Activated CD8-positive, alpha-beta T cell treated with anti-CD3 and anti-CD28 coated beads for 36 hours (primary cell): Measurements from ENCODE around the gene TNK2. TPM values are rescaled to one million over a fixed set of nuclear protein-coding genes. Genes with fewer than 3 reads are reported as not detected.
"Not testable (repeated sequence)": the region's sequence is repeated elsewhere in the genome, so short reads cannot be mapped to it uniquely, and the experiment has no call there.

Source experiments
- ATAC-seq: fragments of 200-7000 bp; cut with Tn5 transposase; one replicate; pipeline ENCODE4 v1.10.0; 2021; ENCODE audit warnings: mild to moderate bottlenecking, moderate library complexity
- CTCF ChIA-PET: fragments of 350-600 bp; sonication (Branson Sonifier 250); formaldehyde crosslinking; loops from one replicate; lab custom pipeline; 2021; ENCODE audit warnings: antibody characterized with exemption; lab: Charles Lee
- POLR2A ChIA-PET: fragments of 350-600 bp; sonication (Branson Sonifier 250); formaldehyde crosslinking; loops from one replicate; lab custom pipeline; 2021; ENCODE audit warnings: antibody characterized with exemption; lab: Charles Lee
- DNase-seq: peaks from one replicate; pipeline ENCODE4 v3.0.0-alpha.2; 2020
- H3K27ac Mint-ChIP-seq: one replicate; pipeline ENCODE4 v1.8.0; 2021; ENCODE audit warnings: mild to moderate bottlenecking, mixed read lengths
- H3K27me3 Mint-ChIP-seq: one replicate; pipeline ENCODE4 v1.8.0; 2021; ENCODE audit warnings: mixed read lengths
- H3K36me3 Mint-ChIP-seq: one replicate; pipeline ENCODE4 v1.8.0; 2021; ENCODE audit warnings: low read depth, mixed read lengths
- H3K4me1 Mint-ChIP-seq: one replicate; pipeline ENCODE4 v1.8.0; 2021; ENCODE audit warnings: low read depth, mixed read lengths
- H3K4me3 Mint-ChIP-seq: one replicate; pipeline ENCODE4 v1.8.0; 2021; ENCODE audit warnings: mild to moderate bottlenecking, moderate library complexity, mixed read lengths
- H3K9me3 Mint-ChIP-seq: one replicate; pipeline ENCODE4 v1.8.0; 2021; ENCODE audit warnings: mixed read lengths
- intact Hi-C: fragments of 100-400 bp; cut with micrococcal nuclease; formaldehyde crosslinking; loops from one replicate; pipeline ENCODE4 v1.10.0; 2022
- total RNA-seq, 2 experiments: library from RNA; stranded (reverse); gene quantifications; one replicate each; pipeline ENCODE4 v1.2.3, GENCODE V29; 2021
- TF ChIP-seq, protein P1 (sequence below): fragments of 200-600 bp; IDR thresholded peaks from one replicate; pipeline ENCODE4 v1.8.0; 2022; ENCODE audit warnings: antibody characterized with exemption, mild to moderate bottlenecking

TNK2 gene
- total RNA-seq, 2 experiments from 2014 or later = 41.9 to 43.0 TPM

GRCh38 chr3:195903950-195904290 lies 4.4 kb downstream of the TNK2 start:
- ChIA-PET POLR2A (no interaction called here), CTCF (interaction anchor here (3.6 to 5.0 kb wide), 2 partner anchors 10 to 12 kb away, joined by 17 to 23 read pairs; no protein-coding TSS in a partner anchor)
- Mint-ChIP-seq H3K9me3 (no peaks in the 10 kb centered on the region), H3K36me3 (peaks cover 11% of the 10 kb centered on the region), H3K27ac (no peak overlapping the region), H3K27me3 (no peaks in the 10 kb centered on the region), H3K4me3 (no peak overlapping the region), H3K4me1 (peaks cover 74% of the 10 kb centered on the region)
- intact Hi-C loops = no loop called here
- TF ChIP-seq, protein P1, sequence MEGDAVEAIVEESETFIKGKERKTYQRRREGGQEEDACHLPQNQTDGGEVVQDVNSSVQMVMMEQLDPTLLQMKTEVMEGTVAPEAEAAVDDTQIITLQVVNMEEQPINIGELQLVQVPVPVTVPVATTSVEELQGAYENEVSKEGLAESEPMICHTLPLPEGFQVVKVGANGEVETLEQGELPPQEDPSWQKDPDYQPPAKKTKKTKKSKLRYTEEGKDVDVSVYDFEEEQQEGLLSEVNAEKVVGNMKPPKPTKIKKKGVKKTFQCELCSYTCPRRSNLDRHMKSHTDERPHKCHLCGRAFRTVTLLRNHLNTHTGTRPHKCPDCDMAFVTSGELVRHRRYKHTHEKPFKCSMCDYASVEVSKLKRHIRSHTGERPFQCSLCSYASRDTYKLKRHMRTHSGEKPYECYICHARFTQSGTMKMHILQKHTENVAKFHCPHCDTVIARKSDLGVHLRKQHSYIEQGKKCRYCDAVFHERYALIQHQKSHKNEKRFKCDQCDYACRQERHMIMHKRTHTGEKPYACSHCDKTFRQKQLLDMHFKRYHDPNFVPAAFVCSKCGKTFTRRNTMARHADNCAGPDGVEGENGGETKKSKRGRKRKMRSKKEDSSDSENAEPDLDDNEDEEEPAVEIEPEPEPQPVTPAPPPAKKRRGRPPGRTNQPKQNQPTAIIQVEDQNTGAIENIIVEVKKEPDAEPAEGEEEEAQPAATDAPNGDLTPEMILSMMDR = no peak
- no peak for DNase-seq
- no peak for ATAC-seq

DNA sequence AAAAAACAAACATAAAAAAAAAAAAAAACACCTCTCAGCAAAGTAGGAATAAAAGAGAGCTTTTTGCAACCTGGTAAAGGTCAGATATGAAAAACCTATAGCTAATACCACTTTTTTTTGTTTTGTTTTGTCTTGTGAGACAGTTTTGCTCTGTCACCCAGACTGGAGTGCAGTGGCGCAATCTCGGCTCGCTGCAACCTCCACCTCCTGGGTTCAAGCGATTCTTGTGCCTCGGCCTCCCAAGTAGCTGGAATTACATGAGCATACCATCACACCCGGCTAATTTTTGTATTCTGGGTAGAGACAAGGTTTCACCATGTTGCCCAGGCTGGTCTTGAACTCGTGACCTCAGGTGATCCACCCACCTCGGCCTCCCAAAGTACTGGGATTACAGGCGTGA lies 5.7 kb downstream of the TNK2 start:
- H3K4me1 Mint-ChIP-seq = peaks cover 78% of the 10 kb centered on the region
- not testable (repeated sequence) for ATAC-seq, DNase-seq

GRCh38 chr3:195901836-195902585 lies 6.3 kb downstream of the TNK2 start:
- H3K27me3 Mint-ChIP-seq, intact Hi-C loops, H3K27ac Mint-ChIP-seq, H3K9me3 Mint-ChIP-seq, ATAC-seq, H3K4me3 Mint-ChIP-seq: not testable (repeated sequence)
- Mint-ChIP-seq H3K4me1 (peaks cover 78% of the 10 kb centered on the region), H3K36me3 (peaks cover 11% of the 10 kb centered on the region)
- CTCF ChIA-PET = interaction anchor here (0.8 to 5.0 kb wide), 5 partner anchors 8 to 295 kb away, joined by 3 to 23 read pairs (median 6); no protein-coding TSS in a partner anchor
- POLR2A ChIA-PET = interaction anchor here (1.1 to 1.4 kb wide), 2 partner anchors 10 to 13 kb away, joined by 3 to 5 read pairs; no protein-coding TSS in a partner anchor
- peak; percentile 51 for DNase-seq

More for the DNA sequence above, 5.7 kb downstream of the TNK2 start:
- H3K27ac Mint-ChIP-seq, H3K27me3 Mint-ChIP-seq, intact Hi-C loops, H3K9me3 Mint-ChIP-seq, H3K4me3 Mint-ChIP-seq: not testable (repeated sequence)
- CTCF ChIA-PET = interaction anchor here (3.6 to 5.0 kb wide), 2 partner anchors 9 to 13 kb away, joined by 17 to 23 read pairs; no protein-coding TSS in a partner anchor
- POLR2A ChIA-PET = interaction anchor here (1.1 to 1.4 kb wide), 2 partner anchors 9 to 13 kb away, joined by 3 to 5 read pairs; no protein-coding TSS in a partner anchor
- peaks cover 11% of the 10 kb centered on the region for H3K36me3 Mint-ChIP-seq

GRCh38 chr3:195900436-195901355 lies 7.7 kb downstream of the TNK2 start:
- POLR2A ChIA-PET = interaction anchor here (0.6 kb wide), 1 partner anchor 11 kb away, joined by 5 read pairs; no protein-coding TSS in a partner anchor
- H3K27me3 Mint-ChIP-seq = no peaks in the 10 kb centered on the region
- H3K4me1 Mint-ChIP-seq = peaks cover 74% of the 10 kb centered on the region
- H3K27ac Mint-ChIP-seq = peak overlapping the region; percentile 42
- ATAC-seq = peak; percentile 45
- TF ChIP-seq, protein P1 = no peak
- H3K9me3 Mint-ChIP-seq = no peaks in the 10 kb centered on the region
- intact Hi-C loops = no loop called here
- CTCF ChIA-PET = interaction anchor here (0.8 to 5.0 kb wide), 6 partner anchors 15 to 296 kb away, joined by 3 to 23 read pairs (median 4); no protein-coding TSS in a partner anchor
- H3K4me3 Mint-ChIP-seq = no peak overlapping the region
- DNase-seq = peak; percentile 66
- H3K36me3 Mint-ChIP-seq = peaks cover 9% of the 10 kb centered on the region

DNA sequence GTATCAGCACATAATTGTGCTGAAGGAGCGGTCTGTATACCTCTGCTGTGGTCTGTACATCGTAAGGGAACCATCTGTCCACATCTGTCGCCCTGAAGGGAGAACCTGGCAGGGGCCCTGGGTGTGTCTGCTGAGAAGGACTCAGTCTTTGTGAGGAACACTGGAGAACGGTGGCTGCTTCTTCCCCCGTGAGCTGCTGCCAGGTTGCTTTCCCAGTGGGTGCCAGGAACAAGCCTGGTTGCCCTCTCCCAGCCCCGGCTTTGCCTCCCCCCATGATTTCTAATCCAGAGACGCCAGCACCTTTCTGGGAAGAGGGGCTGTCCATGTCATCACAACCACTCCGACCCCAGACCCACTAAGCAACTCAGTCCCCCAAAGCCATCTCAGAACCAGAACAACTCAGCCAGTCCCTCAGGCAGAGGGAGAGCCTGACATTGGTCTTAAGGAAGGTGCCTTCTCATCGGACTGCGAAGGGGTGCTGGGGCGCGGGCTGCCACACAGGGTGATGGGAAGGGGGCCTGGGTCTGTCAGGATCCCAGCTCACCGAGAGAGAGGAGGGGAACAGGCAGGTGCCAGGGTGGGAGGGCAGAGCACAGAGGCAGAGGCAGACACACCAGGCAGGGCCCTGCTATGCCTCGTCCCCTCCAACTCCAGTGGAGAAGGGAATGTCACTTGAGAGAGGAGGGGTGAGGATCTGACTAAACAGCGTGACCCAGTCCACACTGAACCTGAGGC lies 8.5 kb downstream of the TNK2 start:
- TF ChIP-seq, protein P1 = no peak
- Mint-ChIP-seq H3K27ac (peak overlapping the region; percentile 42), H3K27me3 (no peaks in the 10 kb centered on the region), H3K36me3 (peaks cover 5% of the 10 kb centered on the region), H3K9me3 (no peaks in the 10 kb centered on the region), H3K4me1 (peaks cover 66% of the 10 kb centered on the region), H3K4me3 (no peak overlapping the region)
- ATAC-seq = no peak
- ChIA-PET CTCF (interaction anchor here (0.8 to 5.0 kb wide), 5 partner anchors 12 to 50 kb away, joined by 3 to 23 read pairs (median 3); no protein-coding TSS in a partner anchor), POLR2A (interaction anchor here (6.4 kb wide), 1 partner anchor 8 kb away, joined by 77 read pairs; the partner anchor contains the start of gene TNK2)
- intact Hi-C loops = no loop called here
- DNase-seq = no peak
